CD14-positive monocyte (primary cell): Measurements from ENCODE around the gene LDLRAD4. TPM values are rescaled to one million over a fixed set of nuclear protein-coding genes. Genes with fewer than 3 reads are reported as not detected.

Experiments
- DNase-seq, 3 donors: peaks; one replicate each; pipeline ENCODE4 v3.0.0-alpha.2; 2011 to 2022
- H2AFZ ChIP-seq: 2 replicates; pipeline ENCODE4 v1.6.0; 2012; ENCODE audit warnings: mild to moderate bottlenecking, low read depth, low read length, inconsistent platforms; ENCODE audit not compliant: insufficient read depth, poor library complexity, severe bottlenecking
- H3K27ac ChIP-seq, 2 donors: 1 replicate in 1 of 2; 2 replicates in 1 of 2; pipeline ENCODE4 v1.5.1; 2012 to 2013; ENCODE audit warnings: low read length in 2 of 2, control low read depth in 1 of 2, inconsistent platforms in 1 of 2, low read depth in 1 of 2, mild to moderate bottlenecking in 1 of 2
- H3K27me3 ChIP-seq, 2 donors: one replicate each; pipeline versions ENCODE4 v1.6.0 to v1.6.1; 2011 to 2013; ENCODE audit warnings: low read length in 2 of 2; ENCODE audit not compliant: control insufficient read depth in 2 of 2, insufficient read depth in 2 of 2
- H3K36me3 ChIP-seq, 2 donors: replicated peaks in 1 of 2; 1 replicate in 1 of 2; 2 replicates in 1 of 2; pipeline versions ENCODE4 v1.5.1 to v1.6.1; 2012 to 2013; ENCODE audit warnings: low read length in 2 of 2, control low read depth in 1 of 2, inconsistent platforms in 1 of 2, mild to moderate bottlenecking in 1 of 2; ENCODE audit not compliant: insufficient read depth in 2 of 2, control insufficient read depth in 1 of 2
- H3K4me1 ChIP-seq, 2 donors: 1 replicate in 1 of 2; 2 replicates in 1 of 2; pipeline versions ENCODE4 v1.5.1 to v1.6.1; 2012 to 2013; ENCODE audit warnings: low read length in 2 of 2, control low read depth in 1 of 2, inconsistent platforms in 1 of 2, mild to moderate bottlenecking in 1 of 2, moderate library complexity in 1 of 2; ENCODE audit not compliant: insufficient read depth in 2 of 2, control insufficient read depth in 1 of 2
- H3K4me2 ChIP-seq: replicated peaks from 2 replicates; pipeline ENCODE3; 2012; ENCODE audit warnings: low read length, moderate library complexity, mild to moderate bottlenecking; ENCODE audit not compliant: poor library complexity, severe bottlenecking; ENCODE audit errors: extremely low read depth
- H3K4me3 ChIP-seq, 3 experiments: fragments of 200-600 bp in 1 of 3; sonication (generic) in 1 of 3; replicated peaks in 1 of 3; 1 replicate in 2 of 3; 2 replicates in 1 of 3; pipeline ENCODE4 v1.5.1; 2011 to 2013; ENCODE audit warnings: low read length in 3 of 3, mild to moderate bottlenecking in 3 of 3, control low read depth in 2 of 3, low read depth in 2 of 3, inconsistent platforms in 1 of 3, moderate library complexity in 1 of 3
- H3K79me2 ChIP-seq: 2 replicates; pipeline ENCODE4 v1.6.0; 2012; ENCODE audit warnings: mild to moderate bottlenecking, control low read depth, inconsistent platforms, low read length, moderate library complexity; ENCODE audit not compliant: insufficient read depth
- H3K9ac ChIP-seq: 2 replicates; pipeline ENCODE4 v1.6.0; 2017; ENCODE audit warnings: low read length, mild to moderate bottlenecking; ENCODE audit not compliant: insufficient read depth, poor library complexity, severe bottlenecking
- H3K9me3 ChIP-seq, 2 donors: replicated peaks in 1 of 2; 1 replicate in 1 of 2; 2 replicates in 1 of 2; pipeline versions ENCODE4 v1.5.1 to v1.6.1; 2012 to 2013; ENCODE audit warnings: low read length in 2 of 2, control low read depth in 1 of 2; ENCODE audit not compliant: control insufficient read depth in 1 of 2, insufficient read depth in 1 of 2
- H4K20me1 ChIP-seq: 2 replicates; pipeline ENCODE4 v1.6.0; 2012; ENCODE audit warnings: mild to moderate bottlenecking, low read length, control low read depth, moderate library complexity; ENCODE audit not compliant: insufficient read depth
- H3K27ac Mint-ChIP-seq, 7 donors: one replicate each; pipeline ENCODE4 v1.8.0; 2020; ENCODE audit warnings: mild to moderate bottlenecking in 7 of 7, mixed read lengths in 7 of 7, moderate library complexity in 6 of 7, inconsistent platforms in 2 of 7
- H3K27me3 Mint-ChIP-seq, 3 donors: one replicate each; pipeline ENCODE4 v1.8.0; 2021 to 2022; ENCODE audit warnings: low read depth in 3 of 3, mild to moderate bottlenecking in 3 of 3, mixed read lengths in 3 of 3, moderate library complexity in 3 of 3, inconsistent platforms in 1 of 3
- H3K36me3 Mint-ChIP-seq, 2 donors: one replicate each; pipeline ENCODE4 v1.8.0; 2020; ENCODE audit warnings: mixed read lengths in 2 of 2, inconsistent platforms in 1 of 2, mild to moderate bottlenecking in 1 of 2
- H3K4me1 Mint-ChIP-seq: one replicate; pipeline ENCODE4 v1.8.0; 2020; ENCODE audit warnings: mild to moderate bottlenecking, mixed read lengths
- H3K4me3 Mint-ChIP-seq, 2 donors: one replicate each; pipeline ENCODE4 v1.8.0; 2020; ENCODE audit warnings: mild to moderate bottlenecking in 2 of 2, mixed read lengths in 2 of 2, moderate library complexity in 1 of 2
- H3K9me3 Mint-ChIP-seq, 7 donors: one replicate each; pipeline ENCODE4 v1.8.0; 2020 to 2022; ENCODE audit warnings: mixed read lengths in 7 of 7, mild to moderate bottlenecking in 6 of 7, moderate library complexity in 6 of 7, inconsistent platforms in 2 of 7
- CTCF ChIP-seq: fragments of 200-600 bp; IDR thresholded peaks from one replicate; pipeline ENCODE4 v1.8.0; 2022; ENCODE audit warnings: antibody characterized with exemption, mild to moderate bottlenecking
- WGBS: methylation state at CpG from one replicate; pipeline ENCODE4 v1.1.5; 2013; ENCODE audit warnings: missing lambda C conversion rate; ENCODE audit not compliant: insufficient coverage; 5-methylcytosine and 5-hydroxymethylcytosine counted together
- intact Hi-C, 2 donors: fragments of 100-400 bp; cut with micrococcal nuclease; formaldehyde crosslinking; loops; one replicate each; pipeline versions ENCODE4 v1.15.0 to v1.15.1; 2023
- polyA plus RNA-seq, 3 donors: library from polyadenylated mRNA; depleted of rRNA in 1 of 3; unstranded in 2 of 3; stranded (reverse) in 1 of 3; fragments of 300-500 nt in 2 of 3; fragments of >200 nt in 1 of 3; fragmentation: Illumina TruSeq in 2 of 3; gene quantifications; 1 replicate in 2 of 3; 2 replicates in 1 of 3; pipeline ENCODE4 v1.2.3, GENCODE V29; 2012 to 2021

The LDLRAD4 gene
- polyA plus RNA-seq, 3 donors, result 13.5 to 15.4 (median 13.8) TPM

- Histone ChIP-seq H4K20me1 (peaks cover 24% of the 10 kb centered on the region), H3K4me2 (no peak overlapping the region), H3K4me1 (no peaks in the 10 kb centered on the region), H3K79me2 (no peaks in the 10 kb centered on the region), H2AFZ (no peak overlapping the region), H3K36me3 (no peaks in the 10 kb centered on the region), H3K9ac (no peak overlapping the region), H3K27me3 (no peaks in the 10 kb centered on the region), H3K4me3 (no peak overlapping the region), H3K27ac (no peak overlapping the region), H3K9me3 (peaks cover 0 to 5% of the 10 kb centered on the region in 2 donors)
- Mint-ChIP-seq H3K27ac (no peak overlapping the region), H3K9me3 (peaks cover 3 to 12% (median 4%) of the 10 kb centered on the region in 7 donors), H3K36me3 (peaks cover 2 to 7% of the 10 kb centered on the region in 2 donors), H3K27me3 (peaks cover 0 to 5% (median 2%) of the 10 kb centered on the region in 3 donors), H3K4me1 (peaks cover 13% of the 10 kb centered on the region), H3K4me3 (no peak overlapping the region)
- no peak for TF ChIP-seq CTCF
- 98% methylated on average over 19 of the region's 23 CpGs for WGBS
- intact Hi-C loops, result no loop called here
- DNase-seq, result no peak
Observed at GRCh38 chr18:13276530-13277520, 58.3 kb downstream of the LDLRAD4 start.

- Histone ChIP-seq H3K9ac (no peak overlapping the region), H3K36me3 (no peaks in the 10 kb centered on the region), H3K27me3 (no peaks in the 10 kb centered on the region), H3K27ac (no peak overlapping the region), H3K79me2 (no peaks in the 10 kb centered on the region), H2AFZ (no peak overlapping the region), H4K20me1 (peaks cover 17% of the 10 kb centered on the region), H3K4me3 (no peak overlapping the region), H3K4me1 (no peaks in the 10 kb centered on the region), H3K4me2 (no peak overlapping the region), H3K9me3 (peaks cover 0 to 13% of the 10 kb centered on the region in 2 donors)
- 100% methylated on average over 6 of the region's 10 CpGs for WGBS
- intact Hi-C loops, result no loop called here
- H3K4me1 Mint-ChIP-seq, result peaks cover 13% of the 10 kb centered on the region
- H3K27me3 Mint-ChIP-seq, result peaks cover 0 to 5% (median 2%) of the 10 kb centered on the region in 3 donors
- peaks cover 3 to 15% (median 6%) of the 10 kb centered on the region in 7 donors for H3K9me3 Mint-ChIP-seq
- H3K27ac Mint-ChIP-seq, result no peak overlapping the region
- no peak overlapping the region for H3K4me3 Mint-ChIP-seq
- TF ChIP-seq CTCF, result no peak
- peaks cover 2 to 10% of the 10 kb centered on the region in 2 donors for H3K36me3 Mint-ChIP-seq
- DNase-seq, result no peak
Observed at GRCh38 chr18:13278062-13278630, 59.6 kb downstream of the LDLRAD4 start.
